VCaP (cell line): Measurements from ENCODE around the gene ATP8A2.
"Not testable (repeated sequence)": the region's sequence is repeated elsewhere in the genome, so short reads cannot be mapped to it uniquely, and the experiment has no call there.

Experiments
- H3K27ac ChIP-seq: fragments of 450-650 bp; 2 replicates; pipeline ENCODE4 v1.5.1; 2017
- TF ChIP-seq, protein P1 (sequence below): fragments of 450-650 bp; conservative IDR thresholded peaks from 2 replicates; pipeline ENCODE4 v1.5.1; 2017; ENCODE audit warnings: mild to moderate bottlenecking, moderate library complexity

The ATP8A2 gene

DNA sequence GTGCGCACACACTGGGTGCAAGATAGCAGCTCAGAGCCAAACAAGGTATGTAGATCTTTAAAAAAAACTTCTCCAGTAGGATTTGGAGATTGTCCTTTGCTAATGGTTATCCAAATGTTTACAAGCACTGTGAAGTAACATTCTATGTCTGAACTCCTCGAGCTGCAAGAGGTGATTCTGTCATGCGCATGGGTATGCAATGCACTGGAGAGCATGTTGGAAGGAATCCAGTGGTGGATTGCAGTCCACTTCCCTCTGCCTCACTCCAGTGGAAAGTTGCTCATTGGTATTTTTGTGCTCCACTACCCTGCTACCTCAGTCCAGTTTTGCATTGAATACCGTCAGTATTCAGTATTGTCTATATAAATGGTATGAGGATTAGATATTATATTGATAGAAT, 132.1 kb downstream of the ATP8A2 start:
- TF ChIP-seq, protein P1, sequence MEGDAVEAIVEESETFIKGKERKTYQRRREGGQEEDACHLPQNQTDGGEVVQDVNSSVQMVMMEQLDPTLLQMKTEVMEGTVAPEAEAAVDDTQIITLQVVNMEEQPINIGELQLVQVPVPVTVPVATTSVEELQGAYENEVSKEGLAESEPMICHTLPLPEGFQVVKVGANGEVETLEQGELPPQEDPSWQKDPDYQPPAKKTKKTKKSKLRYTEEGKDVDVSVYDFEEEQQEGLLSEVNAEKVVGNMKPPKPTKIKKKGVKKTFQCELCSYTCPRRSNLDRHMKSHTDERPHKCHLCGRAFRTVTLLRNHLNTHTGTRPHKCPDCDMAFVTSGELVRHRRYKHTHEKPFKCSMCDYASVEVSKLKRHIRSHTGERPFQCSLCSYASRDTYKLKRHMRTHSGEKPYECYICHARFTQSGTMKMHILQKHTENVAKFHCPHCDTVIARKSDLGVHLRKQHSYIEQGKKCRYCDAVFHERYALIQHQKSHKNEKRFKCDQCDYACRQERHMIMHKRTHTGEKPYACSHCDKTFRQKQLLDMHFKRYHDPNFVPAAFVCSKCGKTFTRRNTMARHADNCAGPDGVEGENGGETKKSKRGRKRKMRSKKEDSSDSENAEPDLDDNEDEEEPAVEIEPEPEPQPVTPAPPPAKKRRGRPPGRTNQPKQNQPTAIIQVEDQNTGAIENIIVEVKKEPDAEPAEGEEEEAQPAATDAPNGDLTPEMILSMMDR, result no peak
- no peak overlapping the region for H3K27ac ChIP-seq

DNA sequence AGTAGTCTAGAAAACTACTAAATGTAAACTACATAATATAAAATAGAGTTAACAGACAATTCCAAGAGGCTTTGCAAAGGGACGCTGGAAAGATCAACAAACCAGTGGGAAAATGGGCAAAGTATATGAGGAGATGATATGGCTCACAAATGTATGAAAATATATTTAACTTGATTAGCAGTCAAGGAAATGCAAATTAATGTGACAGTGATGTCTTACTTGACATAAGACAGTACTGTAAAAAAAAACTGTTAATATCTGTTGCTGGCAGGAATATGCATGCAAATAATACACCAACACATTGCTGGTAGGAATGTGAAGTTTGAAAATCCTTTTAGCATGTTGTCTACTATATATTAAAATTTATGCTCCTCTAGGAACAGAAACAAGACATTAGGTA, 136.1 kb downstream of the ATP8A2 start:
- H3K27ac ChIP-seq, result no peak overlapping the region
- TF ChIP-seq, protein P1, result no peak

DNA sequence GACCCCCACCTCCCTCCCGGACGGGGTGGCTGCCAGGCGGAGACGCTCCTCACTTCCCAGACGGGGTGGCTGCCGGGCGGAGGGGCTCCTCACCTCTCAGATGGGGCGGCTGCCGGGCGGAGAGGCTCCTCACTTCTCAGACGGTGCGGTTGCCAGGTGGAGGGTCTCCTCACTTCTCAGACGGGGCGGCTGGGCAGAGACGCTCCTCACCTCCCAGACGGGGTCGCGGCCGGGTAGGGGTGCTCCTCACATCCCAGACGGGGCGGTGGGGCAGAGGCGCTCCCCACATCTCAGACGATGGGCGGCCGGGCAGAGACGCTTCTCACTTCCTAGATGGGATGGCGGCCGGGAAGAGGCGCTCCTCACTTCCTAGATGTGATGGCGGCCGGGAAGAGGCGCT, 141.3 kb downstream of the ATP8A2 start:
- not testable (repeated sequence) for H3K27ac ChIP-seq

DNA sequence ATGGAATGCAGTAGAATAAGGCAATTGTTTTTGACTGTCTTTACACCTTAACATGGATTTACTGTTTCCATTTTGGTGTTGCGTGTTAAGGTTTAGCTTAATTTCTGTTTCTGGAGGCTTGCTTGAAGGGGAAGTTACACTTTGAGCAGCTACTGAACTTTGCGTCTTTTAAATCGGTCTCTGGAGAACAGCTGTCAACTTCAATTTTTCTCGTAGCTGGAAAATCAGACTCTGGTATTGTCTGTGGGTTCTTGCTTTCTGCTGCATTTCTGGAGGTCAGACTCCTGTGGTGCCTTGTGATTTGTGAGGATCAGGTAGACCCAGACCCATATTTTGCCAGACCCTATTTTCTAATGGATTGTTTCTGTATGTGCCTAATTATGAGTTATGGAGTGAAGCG, 146.7 kb downstream of the ATP8A2 start:
- TF ChIP-seq, protein P1, result no peak
- no peak overlapping the region for H3K27ac ChIP-seq

DNA sequence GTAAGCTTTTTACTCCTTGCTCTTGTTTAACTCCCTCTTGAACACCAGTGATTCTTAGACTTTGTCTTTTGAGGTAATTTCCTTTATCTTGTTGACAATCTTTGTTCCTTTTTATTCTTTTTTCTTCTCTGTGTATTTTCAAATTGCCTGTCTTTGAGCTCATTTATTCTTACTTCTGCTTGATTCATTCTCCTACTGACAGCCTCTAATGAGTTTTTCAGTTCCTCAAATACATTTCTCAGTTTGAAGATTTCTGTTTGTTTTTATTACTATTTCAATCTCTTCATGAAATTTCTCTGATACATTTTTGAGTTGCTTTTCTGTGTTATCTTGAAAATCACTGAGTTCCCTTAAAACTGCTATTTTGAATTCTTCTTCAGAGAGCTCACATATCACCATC, 154.1 kb downstream of the ATP8A2 start:
- no peak overlapping the region for H3K27ac ChIP-seq

DNA sequence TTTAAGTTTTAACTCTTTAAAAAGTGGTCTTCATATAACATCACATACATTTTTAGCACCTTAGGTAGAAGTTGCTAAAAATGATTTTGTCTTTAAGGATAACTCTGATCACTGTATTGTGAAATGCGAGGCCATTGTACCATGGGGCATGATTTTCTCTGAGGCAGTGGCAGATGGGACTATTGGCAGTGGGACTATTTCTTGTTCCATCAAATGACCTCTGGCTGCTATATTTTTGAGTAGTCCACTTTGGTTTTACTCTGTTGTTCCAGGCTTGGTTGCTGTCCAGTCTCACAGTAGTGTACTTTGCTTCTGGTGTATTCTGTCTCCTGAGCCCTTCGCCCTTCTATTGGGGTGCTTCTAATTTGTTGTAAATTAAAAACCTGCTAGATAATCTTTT, 156.5 kb downstream of the ATP8A2 start:
- no peak overlapping the region for H3K27ac ChIP-seq
- TF ChIP-seq, protein P1, result no peak

More for the DNA sequence above, 154.1 kb downstream of the ATP8A2 start:
- TF ChIP-seq, protein P1, result no peak

DNA sequence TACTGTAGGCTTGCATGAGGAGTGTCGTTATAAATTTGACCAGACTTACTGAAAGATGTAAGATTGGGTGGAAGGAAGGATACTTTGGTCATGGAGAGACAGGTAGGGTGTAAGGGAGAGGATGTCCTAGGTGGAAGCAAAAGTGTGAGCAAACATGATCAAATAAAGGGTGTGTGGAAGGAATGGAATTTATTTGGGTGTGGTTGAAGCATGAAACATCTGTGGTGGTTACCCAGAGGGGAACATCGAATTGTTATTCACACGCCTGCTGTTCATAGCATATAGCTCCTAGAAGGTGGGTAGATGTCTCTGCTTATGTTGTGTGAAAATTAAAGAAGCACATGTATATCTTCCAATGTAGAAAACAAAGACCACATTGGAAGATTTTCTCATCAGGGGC, 157.7 kb downstream of the ATP8A2 start:
- TF ChIP-seq, protein P1, result no peak
- no peak overlapping the region for H3K27ac ChIP-seq

DNA sequence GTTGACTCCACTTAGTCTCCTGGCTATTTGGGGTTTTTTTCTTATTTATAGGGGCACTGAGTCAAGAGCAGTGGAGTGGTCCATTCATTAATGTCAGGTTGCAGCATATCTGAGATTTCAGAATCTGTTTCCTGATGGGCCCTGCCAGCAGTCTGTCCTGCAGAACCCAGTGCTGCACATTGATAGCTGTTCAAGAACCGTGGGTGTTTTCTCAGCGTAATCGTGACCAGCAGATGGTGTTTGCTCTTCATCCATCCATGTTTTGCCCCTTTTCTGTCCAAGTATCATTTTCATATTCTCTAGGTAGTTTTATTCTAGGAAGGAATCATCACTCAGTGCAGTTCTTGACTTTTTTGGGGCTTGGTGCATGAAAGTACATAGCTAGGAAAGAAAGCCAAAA, 166.5 kb downstream of the ATP8A2 start:
- no peak overlapping the region for H3K27ac ChIP-seq
- TF ChIP-seq, protein P1, result no peak
